ENCODE results near the gene SMIM27. TPM values are rescaled to one million over a fixed set of nuclear protein-coding genes. Genes with fewer than 3 reads are reported as not detected.

The SMIM27 gene
- 11.4 to 15.9 TPM (median 13.6 TPM) in 5 replicates for total RNA-seq (2022; extraction: Qiagen RNA extraction)

GRCh38 chr9:32552172-32552872 is at the start of gene SMIM27, which contains the start of gene TOPORS:
Gene SMIM27 (plus strand): TSS chr9:32552327. CDS start chr9:32552435, 108 bp downstream.
Gene TOPORS (minus strand): TSS chr9:32552586. CDS start chr9:32552436, 150 bp downstream.

GRCh38 chr9:32526041-32526706 is 26.0 kb upstream of the SMIM27 start, which contains the start of gene RIGI:
Gene RIGI (minus strand): TSS chr9:32526196. CDS start chr9:32526166, 30 bp downstream.

GRCh38 chr9:32572900-32573523 is 20.9 kb downstream of the SMIM27 start, which contains the start of gene NDUFB6:
Gene NDUFB6 (minus strand): TSS chr9:32573159. CDS start chr9:32573060, 99 bp downstream.

Other genes starting within 250 kb of the SMIM27 start
- 26.2 to 27.7 TPM (median 26.4 TPM) in 5 replicates for gene ACO1, start 167.7 kb upstream of the SMIM27 start, total RNA-seq (2022; extraction: Qiagen RNA extraction)
- gene RIGI, start 26.1 kb upstream of the SMIM27 start, total RNA-seq (2022; extraction: Qiagen RNA extraction): 2.1 to 3.7 TPM (median 2.5 TPM) in 5 replicates
- gene TOPORS, start 259 bp downstream of the SMIM27 start, total RNA-seq (2022; extraction: Qiagen RNA extraction): 10.0 to 15.7 TPM (median 11.5 TPM) in 5 replicates
- gene NDUFB6, start 20.8 kb downstream of the SMIM27 start, total RNA-seq (2022; extraction: Qiagen RNA extraction): 103 to 121 TPM (median 109 TPM) in 5 replicates
- gene TAF1L, start 83.3 kb downstream of the SMIM27 start, total RNA-seq (2022; extraction: Qiagen RNA extraction): 0.01 TPM in 3 of 5 replicates, not detected in the others
- 0.02 to 0.03 TPM in 2 of 5 replicates, not detected in the others for gene TMEM215, start 231.2 kb downstream of the SMIM27 start, total RNA-seq (2022; extraction: Qiagen RNA extraction)